T-cell (primary cell): ENCODE measurements around the gene PIP5K1B. TPM values are rescaled to one million over a fixed set of nuclear protein-coding genes. Genes with fewer than 3 reads are reported as not detected.

Experiments
- ATAC-seq, 4 experiments: fragments of 200-7000 bp in 3 of 4; fragments of 150-1000 bp in 1 of 4; cut with Tn5 transposase; replicated peaks in 1 of 4; 1 replicate in 3 of 4; 2 replicates in 1 of 4; pipeline ENCODE4 v1.10.0; 2021; ENCODE audit warnings: moderate library complexity in 3 of 4, mild to moderate bottlenecking in 2 of 4, moderate number of reproducible peaks in 1 of 4
- CTCF ChIA-PET, 2 donors: fragments of 300-600 bp; sonication (Branson Sonifier 250); formaldehyde crosslinking; loops; one replicate each; lab custom pipeline; 2022; ENCODE audit warnings: antibody characterized with exemption in 2 of 2; lab: Charles Lee
- POLR2A ChIA-PET, 2 donors: fragments of 300-600 bp; sonication (Branson Sonifier 250); formaldehyde crosslinking; loops; one replicate each; lab custom pipeline; 2022; ENCODE audit warnings: antibody characterized with exemption in 2 of 2; lab: Charles Lee
- DNase-seq, 35 experiments: peaks; one replicate each; pipeline versions ENCODE4 v3.0.0 to v3.0.0-alpha.2; 2013 to 2023
- H3K27ac ChIP-seq: one replicate; pipeline ENCODE4 v1.5.1; 2013; ENCODE audit warnings: low read length
- H3K27me3 ChIP-seq, 2 experiments: replicated peaks in 1 of 2; 1 replicate in 1 of 2; 2 replicates in 1 of 2; pipeline versions ENCODE4 v1.6.1 to v1.7.0; 2013; ENCODE audit warnings: low read length in 1 of 2, mixed read lengths in 1 of 2; ENCODE audit not compliant: control insufficient read depth in 2 of 2, insufficient read depth in 2 of 2; ENCODE audit errors: extremely low read depth in 1 of 2
- H3K36me3 ChIP-seq, 2 donors: 1 replicate in 1 of 2; 2 replicates in 1 of 2; pipeline versions ENCODE4 v1.6.1 to v1.7.0; 2013; ENCODE audit warnings: low read length in 1 of 2; ENCODE audit not compliant: control insufficient read depth in 2 of 2, insufficient read depth in 1 of 2; ENCODE audit errors: extremely low read depth in 1 of 2
- H3K4me1 ChIP-seq, 2 experiments: 1 replicate in 1 of 2; 2 replicates in 1 of 2; pipeline versions ENCODE4 v1.6.1 to v1.7.0; 2013; ENCODE audit warnings: low read length in 2 of 2, mixed read lengths in 1 of 2; ENCODE audit not compliant: insufficient read depth in 2 of 2, control insufficient read depth in 1 of 2; ENCODE audit errors: extremely low read depth in 1 of 2
- H3K4me3 ChIP-seq, 2 donors: 1 replicate in 1 of 2; 2 replicates in 1 of 2; pipeline versions ENCODE4 v1.5.1 to v1.7.0; 2013; ENCODE audit warnings: mild to moderate bottlenecking in 2 of 2, low read length in 1 of 2, moderate library complexity in 1 of 2; ENCODE audit not compliant: control insufficient read depth in 1 of 2; ENCODE audit errors: extremely low read depth in 1 of 2
- H3K9me3 ChIP-seq: 2 replicates; pipeline ENCODE4 v1.7.0; 2013
- H3K27ac Mint-ChIP-seq, 2 donors: one replicate each; pipeline ENCODE4 v1.8.0; 2020 to 2021; ENCODE audit warnings: mild to moderate bottlenecking in 2 of 2, mixed read lengths in 2 of 2
- H3K27me3 Mint-ChIP-seq, 2 donors: one replicate each; pipeline ENCODE4 v1.8.0; 2021 to 2022; ENCODE audit warnings: mixed read lengths in 2 of 2
- H3K36me3 Mint-ChIP-seq: one replicate; pipeline ENCODE4 v1.8.0; 2021; ENCODE audit warnings: mixed read lengths
- H3K4me1 Mint-ChIP-seq, 3 donors: one replicate each; pipeline ENCODE4 v1.8.0; 2020 to 2022; ENCODE audit warnings: mixed read lengths in 3 of 3, mild to moderate bottlenecking in 1 of 3
- H3K4me3 Mint-ChIP-seq, 3 donors: one replicate each; pipeline ENCODE4 v1.8.0; 2020 to 2022; ENCODE audit warnings: mild to moderate bottlenecking in 3 of 3, mixed read lengths in 3 of 3, moderate library complexity in 3 of 3
- H3K9me3 Mint-ChIP-seq, 3 donors: one replicate each; pipeline ENCODE4 v1.8.0; 2020 to 2022; ENCODE audit warnings: mixed read lengths in 3 of 3
- WGBS: methylation state at CpG from one replicate; pipeline ENCODE4 v1.1.5; 2013; ENCODE audit warnings: missing lambda C conversion rate; ENCODE audit not compliant: insufficient coverage; 5-methylcytosine and 5-hydroxymethylcytosine counted together
- total RNA-seq, 35 experiments: library from RNA in 6 of 35; stranded (reverse) in 6 of 35; fragments of 120-200 nt in 1 of 35; gene quantifications; one replicate each; pipeline versions ENCODE4 v1.2.1 to v1.2.4 and lab custom pipeline; 2013 to 2026

PIP5K1B gene
- total RNA-seq, 5 donors from 2014 or later (not counting 1 experiment from before 2014, with no cell fraction given): 0.29 to 1.8 (median 0.95) TPM

DNA sequence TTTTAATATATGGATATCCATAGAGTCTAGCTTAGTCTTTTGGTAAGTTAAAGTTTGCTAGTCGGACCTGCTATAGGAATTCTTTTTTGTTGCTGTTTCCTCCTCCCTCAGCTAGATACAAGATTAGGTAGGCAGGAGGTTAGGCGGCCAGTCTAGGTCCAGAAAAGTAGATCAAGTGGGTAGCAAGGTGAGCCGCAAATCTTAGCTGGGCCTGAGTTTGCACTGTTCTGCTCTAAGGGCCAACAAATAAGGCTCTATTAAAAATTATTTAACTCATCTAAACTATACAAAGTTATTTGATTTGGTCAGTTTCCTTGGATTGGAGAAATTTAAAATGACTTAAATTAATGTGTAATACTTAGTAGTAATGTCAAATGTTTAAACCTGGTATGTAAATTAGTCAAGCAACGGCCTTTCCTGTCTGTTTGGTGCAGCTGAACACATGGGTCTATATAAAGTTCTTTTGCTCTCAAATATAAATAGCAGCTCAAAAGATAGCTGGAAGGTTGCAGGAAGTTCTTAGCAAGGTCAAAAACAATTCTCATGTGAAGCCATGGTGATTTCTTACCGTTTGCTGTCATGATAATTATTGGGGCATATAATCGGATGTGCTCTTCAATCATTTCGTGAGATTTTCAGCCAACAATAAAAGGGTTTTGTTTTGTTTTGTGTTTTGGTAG lies 236.9 kb downstream of the PIP5K1B start:
- H3K27me3 Mint-ChIP-seq: peaks cover 14 to 17% of the 10 kb centered on the region in 2 donors
- CTCF ChIA-PET: no interaction called here
- H3K9me3 Mint-ChIP-seq: no peaks in the 10 kb centered on the region
- Histone ChIP-seq H3K27ac (no peak overlapping the region), H3K4me1 (no peaks in the 10 kb centered on the region), H3K36me3 (no peaks in the 10 kb centered on the region), H3K9me3 (no peaks in the 10 kb centered on the region), H3K27me3 (no peaks in the 10 kb centered on the region), H3K4me3 (no peak overlapping the region)
- H3K4me3 Mint-ChIP-seq: no peak overlapping the region
- WGBS: 61% methylated on average over 2 of the region's 7 CpGs
- no peaks in the 10 kb centered on the region for H3K4me1 Mint-ChIP-seq
- POLR2A ChIA-PET: no interaction called here
- ATAC-seq: no peak
- no peak overlapping the region for H3K27ac Mint-ChIP-seq
- H3K36me3 Mint-ChIP-seq: no peaks in the 10 kb centered on the region
- DNase-seq: no peak

DNA sequence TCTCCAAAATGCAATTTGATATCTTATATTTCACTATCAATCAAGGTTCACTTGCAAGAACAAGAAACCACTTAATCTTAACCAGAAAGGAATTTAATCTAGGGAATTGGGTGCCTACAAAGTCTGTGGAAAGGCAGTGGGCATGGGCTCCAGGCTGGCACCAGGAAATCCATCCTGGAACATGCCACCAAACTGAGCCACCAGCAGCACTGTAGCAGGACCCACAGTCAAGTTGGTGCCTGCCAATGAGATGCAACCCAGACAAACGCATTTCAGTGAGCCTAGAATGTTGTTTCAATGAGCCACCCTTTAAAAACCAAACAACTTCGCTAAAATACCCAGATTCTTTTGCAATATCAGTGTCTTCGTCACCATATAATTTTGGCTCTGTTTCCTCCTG lies 237.8 kb downstream of the PIP5K1B start:
- ChIA-PET CTCF (no interaction called here), POLR2A (no interaction called here)
- no peak overlapping the region for H3K27ac ChIP-seq
- no peak for ATAC-seq
- Mint-ChIP-seq H3K36me3 (no peaks in the 10 kb centered on the region), H3K27ac (no peak overlapping the region), H3K27me3 (peaks cover 14 to 18% of the 10 kb centered on the region in 2 donors), H3K9me3 (no peaks in the 10 kb centered on the region), H3K4me3 (no peak overlapping the region), H3K4me1 (no peaks in the 10 kb centered on the region)
- H3K4me3 ChIP-seq: no peak overlapping the region
- no peaks in the 10 kb centered on the region for H3K9me3 ChIP-seq
- H3K27me3 ChIP-seq: peaks cover 0 to 4% of the 10 kb centered on the region in 2 experiments
- H3K36me3 ChIP-seq: no peaks in the 10 kb centered on the region
- H3K4me1 ChIP-seq: no peaks in the 10 kb centered on the region
- WGBS: 92% methylated on average over 3 of the region's 3 CpGs
- no peak for DNase-seq

DNA sequence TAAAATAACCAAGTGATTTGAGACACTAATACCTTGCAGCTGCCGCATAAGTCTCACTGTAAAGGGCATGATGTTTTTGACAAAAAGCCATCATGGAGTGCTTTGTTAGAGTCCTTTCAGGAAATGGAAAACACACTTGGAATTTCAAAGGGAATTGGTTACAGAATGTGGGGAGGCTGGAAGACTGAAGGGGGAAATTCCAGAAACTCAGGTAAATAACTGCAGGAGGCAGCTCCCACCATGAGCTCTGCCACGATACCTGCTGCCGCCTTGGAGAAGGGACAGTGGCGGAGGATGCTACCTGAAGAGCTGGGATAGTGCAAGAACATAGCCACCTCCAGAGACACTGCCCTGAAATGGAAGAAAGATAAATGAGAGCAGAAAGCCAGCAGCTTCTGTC lies 242.0 kb downstream of the PIP5K1B start:
- H3K4me1 ChIP-seq: no peaks in the 10 kb centered on the region
- ChIA-PET CTCF (no interaction called here), POLR2A (no interaction called here)
- no peak for ATAC-seq
- DNase-seq: no peak
- no peak overlapping the region for H3K4me3 ChIP-seq
- Mint-ChIP-seq H3K27ac (no peak overlapping the region), H3K4me3 (no peak overlapping the region), H3K36me3 (no peaks in the 10 kb centered on the region), H3K9me3 (no peaks in the 10 kb centered on the region), H3K4me1 (peaks cover 0 to 3% (median 2%) of the 10 kb centered on the region in 3 donors), H3K27me3 (peaks cover 8 to 17% of the 10 kb centered on the region in 2 donors)
- H3K36me3 ChIP-seq: no peaks in the 10 kb centered on the region
- H3K9me3 ChIP-seq: no peaks in the 10 kb centered on the region
- 93% methylated on average over 3 of the region's 4 CpGs for WGBS
- peaks cover 0 to 6% of the 10 kb centered on the region in 2 experiments for H3K27me3 ChIP-seq
- no peak overlapping the region for H3K27ac ChIP-seq

DNA sequence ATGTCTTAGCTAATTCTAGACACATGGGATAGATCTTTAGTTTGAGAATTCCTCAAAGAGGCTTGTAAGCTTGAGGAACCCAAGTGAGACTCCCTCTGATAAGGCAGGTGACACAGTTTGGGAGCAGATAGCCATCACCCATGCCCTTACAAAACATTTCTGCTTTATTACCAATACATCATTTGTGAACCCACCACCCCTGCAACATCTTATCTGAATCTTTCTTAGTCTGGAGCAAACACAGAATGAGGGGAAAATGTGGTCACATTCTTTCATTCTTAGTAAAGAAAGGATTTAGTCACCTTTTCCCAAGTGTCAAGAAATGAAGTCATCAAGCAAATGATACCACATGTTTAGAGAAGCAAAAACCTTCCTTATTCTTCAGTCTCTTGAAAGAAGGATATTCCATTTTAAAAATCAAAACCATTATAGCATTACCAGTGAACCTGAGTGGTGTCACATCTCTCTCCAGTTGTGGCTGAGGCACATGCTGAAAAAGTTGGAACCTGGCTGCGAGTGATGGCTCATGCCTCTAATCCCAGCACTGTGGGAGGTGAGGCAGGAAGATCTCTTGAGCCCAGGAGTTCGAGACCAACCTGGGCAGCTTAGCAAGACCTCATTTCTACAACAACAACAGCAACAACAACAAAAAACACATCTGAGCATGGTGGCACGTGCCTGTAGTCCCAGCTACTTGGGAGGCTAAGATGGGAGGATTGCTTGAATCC lies 243.0 kb downstream of the PIP5K1B start:
- POLR2A ChIA-PET: no interaction called here
- H3K4me3 Mint-ChIP-seq: no peak overlapping the region

DNA sequence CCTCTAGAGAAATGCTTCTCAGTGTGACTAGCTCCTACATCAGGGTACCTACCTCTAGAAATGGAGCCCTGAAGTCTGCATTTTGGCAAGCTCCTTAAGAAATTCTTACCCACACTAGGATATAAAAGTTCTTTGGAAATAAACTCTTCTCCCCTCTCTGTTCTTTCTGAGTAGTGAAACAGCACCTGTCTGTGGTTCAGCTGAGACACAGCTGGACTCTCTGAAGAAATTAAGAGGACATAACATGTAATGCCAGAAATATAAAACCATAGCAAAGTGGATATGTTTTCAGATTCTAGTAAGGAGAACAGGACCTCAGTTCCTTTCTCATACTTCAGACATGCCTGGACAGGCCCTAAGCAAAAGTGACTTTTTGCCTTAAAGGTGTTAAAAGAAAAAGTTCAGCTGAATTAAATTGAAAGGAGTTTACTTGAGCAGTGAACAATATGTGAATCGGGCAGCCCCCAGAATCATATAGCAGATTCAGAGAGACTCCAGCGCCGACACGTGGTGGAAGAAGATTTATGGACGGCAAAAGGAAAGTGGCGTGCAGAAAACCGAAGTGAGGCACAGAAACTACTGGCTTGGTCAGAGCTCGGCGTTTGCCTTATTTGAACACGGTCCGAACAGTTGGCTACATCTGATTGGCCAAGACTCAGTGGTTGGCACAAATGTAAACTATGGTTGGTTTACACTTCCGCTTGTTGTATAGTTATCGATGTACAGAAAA lies 244.4 kb downstream of the PIP5K1B start:
- no peaks in the 10 kb centered on the region for H3K36me3 Mint-ChIP-seq
- H3K27ac Mint-ChIP-seq: no peak overlapping the region
- CTCF ChIA-PET: no interaction called here
- peak in 1 of 4 experiments; percentile 16 for ATAC-seq
- H3K9me3 Mint-ChIP-seq: no peaks in the 10 kb centered on the region
- H3K4me3 Mint-ChIP-seq: no peak overlapping the region
- H3K27me3 Mint-ChIP-seq: peaks cover 15 to 25% of the 10 kb centered on the region in 2 donors
- 72% methylated on average over 9 of the region's 13 CpGs for WGBS
- peak in 20 of 35 experiments; percentile 4 to 40 (median 18) for DNase-seq
- Histone ChIP-seq H3K9me3 (no peaks in the 10 kb centered on the region), H3K27ac (no peak overlapping the region), H3K36me3 (no peaks in the 10 kb centered on the region), H3K4me3 (no peak overlapping the region), H3K4me1 (no peaks in the 10 kb centered on the region), H3K27me3 (peaks cover 0 to 6% of the 10 kb centered on the region in 2 experiments)
- POLR2A ChIA-PET: no interaction called here
- peaks cover 0 to 5% (median 3%) of the 10 kb centered on the region in 3 donors for H3K4me1 Mint-ChIP-seq

More for the DNA sequence above, 243.0 kb downstream of the PIP5K1B start:
- Histone ChIP-seq H3K27ac (no peak overlapping the region), H3K9me3 (no peaks in the 10 kb centered on the region), H3K4me3 (no peak overlapping the region), H3K27me3 (peaks cover 0 to 6% of the 10 kb centered on the region in 2 experiments), H3K4me1 (no peaks in the 10 kb centered on the region), H3K36me3 (no peaks in the 10 kb centered on the region)
- no peak for ATAC-seq
- CTCF ChIA-PET: interaction anchor here in 1 of 2 donors (0.7 kb wide), 1 partner anchor 182 kb away, joined by 3 read pairs; no protein-coding TSS in a partner anchor
- WGBS: no CpG with 5 or more reads among the region's 3 CpGs
- no peak overlapping the region for H3K27ac Mint-ChIP-seq
- no peaks in the 10 kb centered on the region for H3K9me3 Mint-ChIP-seq
- peaks cover 0 to 3% (median 2%) of the 10 kb centered on the region in 3 donors for H3K4me1 Mint-ChIP-seq
- H3K36me3 Mint-ChIP-seq: no peaks in the 10 kb centered on the region
- no peak for DNase-seq
- H3K27me3 Mint-ChIP-seq: peaks cover 10 to 20% of the 10 kb centered on the region in 2 donors

DNA sequence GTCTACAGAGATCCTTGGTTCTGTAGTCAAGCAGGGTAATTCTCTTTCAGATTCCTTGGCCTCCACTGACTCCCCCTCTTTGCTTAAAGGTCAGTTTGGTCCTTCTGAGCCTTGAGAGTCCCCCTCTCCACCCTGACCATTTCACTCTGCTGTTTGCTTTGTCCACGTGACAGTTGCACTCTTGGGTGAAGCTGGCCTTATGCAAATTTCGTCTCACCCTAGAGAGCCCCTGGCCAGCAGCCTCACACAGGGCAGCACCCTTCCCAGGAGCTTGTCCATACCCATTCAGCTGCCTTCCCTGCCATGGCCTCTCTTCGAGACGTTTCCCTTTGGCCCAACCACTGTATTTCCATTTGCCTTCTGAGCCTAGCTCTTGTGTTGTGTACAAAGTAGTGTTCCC lies 245.1 kb downstream of the PIP5K1B start:
- Mint-ChIP-seq H3K27me3 (peaks cover 15 to 25% of the 10 kb centered on the region in 2 donors), H3K9me3 (no peaks in the 10 kb centered on the region), H3K4me3 (no peak overlapping the region), H3K36me3 (no peaks in the 10 kb centered on the region), H3K27ac (no peak overlapping the region), H3K4me1 (peaks cover 3 to 11% (median 8%) of the 10 kb centered on the region in 3 donors)
- no peak overlapping the region for H3K4me3 ChIP-seq
- H3K27me3 ChIP-seq: peaks cover 0 to 6% of the 10 kb centered on the region in 2 experiments
- ChIA-PET POLR2A (no interaction called here), CTCF (no interaction called here)
- no peak for ATAC-seq
- WGBS: 71% methylated on average over 1 of the region's 4 CpGs
- DNase-seq: no peak
- H3K36me3 ChIP-seq: no peaks in the 10 kb centered on the region
- H3K4me1 ChIP-seq: peaks cover 0 to 4% of the 10 kb centered on the region in 2 experiments
- no peak overlapping the region for H3K27ac ChIP-seq
- H3K9me3 ChIP-seq: no peaks in the 10 kb centered on the region
